HCT116 (cell line): Measurements from ENCODE around the gene ARHGEF25. TPM values are rescaled to one million over a fixed set of nuclear protein-coding genes. Genes with fewer than 3 reads are reported as not detected.

ENCODE experiments used
- ATAC-seq: fragments of 200-7000 bp; cut with Tn5 transposase; 2 replicates; pipeline ENCODE4 v1.9.1; 2020; ENCODE audit warnings: mild to moderate bottlenecking, moderate library complexity
- BruUV-seq: library from RNA; stranded (reverse); fragments of 400-500 nt; replicated peaks from 2 replicates; lab custom pipeline; 2021; lab: Mats Ljungman, UMichigan
- CTCF ChIA-PET: fragments of 300-600 bp; sonication (Branson Sonifier 250); formaldehyde crosslinking; loops from one replicate; lab custom pipeline; 2021; ENCODE audit warnings: antibody characterized with exemption; lab: Charles Lee
- POLR2A ChIA-PET: fragments of 300-600, 350-600 bp; sonication (Branson Sonifier 250); formaldehyde crosslinking; loops from one replicate; lab custom pipeline; 2021; ENCODE audit warnings: antibody characterized with exemption; lab: Charles Lee
- RAD21 ChIA-PET, 2 experiments: fragments of 300-600 bp; sonication (Branson Sonifier 250); formaldehyde crosslinking; loops; one replicate each; lab custom pipeline; 2023; ENCODE audit warnings: low total read pairs in 2 of 2; ENCODE audit not compliant: uncharacterized antibody in 2 of 2, unreplicated experiment in 2 of 2, low non-redundant PET in 1 of 2; lab: Charles Lee
- DNase-seq: peaks from one replicate; pipeline ENCODE4 v3.0.0-alpha.2; 2010; ENCODE audit warnings: low read depth, low spot score
- H2AFZ ChIP-seq: fragments of 200-600 bp; shearing (Covaris generic), sonication (generic); 2 replicates; pipeline ENCODE4 v1.6.1; 2017; ENCODE audit warnings: low read depth, mixed run types, mixed read lengths, antibody characterized with exemption, low read length; ENCODE audit not compliant: poor library complexity, severe bottlenecking
- H3K27ac ChIP-seq: 2 replicates; pipeline ENCODE4 v1.5.1; 2012; ENCODE audit warnings: low read depth, low read length
- H3K27me3 ChIP-seq: fragments of 200-600 bp; sonication (generic); 2 replicates; pipeline ENCODE4 v1.6.1; 2016; ENCODE audit warnings: mixed run types, low read length, mixed read lengths; ENCODE audit not compliant: insufficient read depth
- H3K36me3 ChIP-seq, 2 experiments: fragments of 200-500 bp in 1 of 2; fragments of 200-600 bp in 1 of 2; sonication (Bioruptor generic) in 1 of 2; sonication (generic) in 1 of 2; 2 replicates each; pipeline versions ENCODE4 v1.5.1 to v1.6.1; 2014 to 2016; ENCODE audit warnings: low read length in 2 of 2, inconsistent platforms in 1 of 2, mixed read lengths in 1 of 2, mixed run types in 1 of 2; ENCODE audit not compliant: insufficient read depth in 2 of 2, control insufficient read depth in 1 of 2
- H3K4me1 ChIP-seq, 2 experiments: fragments of 200-600 bp in 1 of 2; sonication (generic) in 1 of 2; 2 replicates each; pipeline versions ENCODE4 v1.5.1 to v1.6.1; 2012 to 2017; ENCODE audit warnings: low read length in 2 of 2, inconsistent platforms in 1 of 2, mild to moderate bottlenecking in 1 of 2, mixed read lengths in 1 of 2, mixed run types in 1 of 2, moderate library complexity in 1 of 2; ENCODE audit not compliant: insufficient read depth in 2 of 2, control insufficient read depth in 1 of 2
- H3K4me2 ChIP-seq: fragments of 200-600 bp; sonication (generic); 2 replicates; pipeline ENCODE4 v1.6.1; 2017; ENCODE audit warnings: mixed run types, low read length, mixed read lengths
- H3K4me3 ChIP-seq, 2 experiments: fragments of 200-600 bp in 1 of 2; sonication (generic) in 1 of 2; replicated peaks in 1 of 2; 2 replicates each; pipeline ENCODE4 v1.5.1; 2011 to 2016; ENCODE audit warnings: low read length in 2 of 2, control low read depth in 1 of 2, low read depth in 1 of 2, mild to moderate bottlenecking in 1 of 2, mixed read lengths in 1 of 2, mixed run types in 1 of 2
- H3K79me2 ChIP-seq: fragments of 200-600 bp; sonication (generic); 2 replicates; pipeline ENCODE4 v1.6.1; 2017; ENCODE audit warnings: mild to moderate bottlenecking, mixed run types, low read length, moderate library complexity, mixed read lengths; ENCODE audit not compliant: insufficient read depth
- H3K9ac ChIP-seq: fragments of 200-600 bp; sonication (generic); 2 replicates; pipeline ENCODE4 v1.6.1; 2016; ENCODE audit warnings: low read length, mixed read lengths
- H3K9me2 ChIP-seq: fragments of 200-600 bp; sonication (generic), shearing (Covaris generic); 2 replicates; pipeline ENCODE4 v1.6.1; 2017; ENCODE audit warnings: mixed run types, mild to moderate bottlenecking, moderate library complexity; ENCODE audit not compliant: insufficient read depth
- H3K9me3 ChIP-seq, 2 experiments: fragments of 200-500 bp in 1 of 2; fragments of 200-600 bp in 1 of 2; sonication (Bioruptor generic) in 1 of 2; sonication (generic) in 1 of 2; 2 replicates each; pipeline ENCODE4 v1.6.1; 2014 to 2017; ENCODE audit warnings: low read length in 2 of 2, mixed read lengths in 2 of 2, inconsistent platforms in 1 of 2, low read depth in 1 of 2, mild to moderate bottlenecking in 1 of 2, mixed run types in 1 of 2, moderate library complexity in 1 of 2; ENCODE audit not compliant: control insufficient read depth in 1 of 2, insufficient read depth in 1 of 2
- H4K20me1 ChIP-seq: fragments of 200-600 bp; sonication (generic), shearing (Covaris generic); 2 replicates; pipeline ENCODE4 v1.6.1; 2017; ENCODE audit warnings: mixed run types, mild to moderate bottlenecking, moderate library complexity; ENCODE audit not compliant: insufficient read depth
- EGR1 ChIP-seq: IDR thresholded peaks from 2 replicates; pipeline ENCODE4 v1.6.1; 2012; ENCODE audit warnings: low read depth
- JUND ChIP-seq: IDR thresholded peaks from 2 replicates; pipeline ENCODE4 v1.6.1; 2012
- POLR2A ChIP-seq: IDR thresholded peaks from 2 replicates; pipeline ENCODE4 v1.7.0; 2011; ENCODE audit warnings: borderline replicate concordance; ENCODE audit not compliant: insufficient read depth, insufficient read length; ENCODE audit errors: extremely low read depth
- RAD21 ChIP-seq: IDR thresholded peaks from 2 replicates; pipeline ENCODE4 v1.6.1; 2012; ENCODE audit warnings: low read depth, mild to moderate bottlenecking
- TCF7L2 ChIP-seq: IDR thresholded peaks from 2 replicates; pipeline ENCODE4 v1.7.0; 2011; ENCODE audit warnings: borderline replicate concordance, inconsistent platforms; ENCODE audit not compliant: insufficient read depth, insufficient read length; ENCODE audit errors: extremely low read depth
- ZBTB33 ChIP-seq: IDR thresholded peaks from 2 replicates; pipeline ENCODE4 v1.6.1; 2011; ENCODE audit warnings: mild to moderate bottlenecking, low read length, moderate library complexity; ENCODE audit not compliant: insufficient replicate concordance; ENCODE audit errors: extremely low read depth
- intact Hi-C: fragments of 100-400 bp; cut with micrococcal nuclease; formaldehyde crosslinking; loops from 2 replicates; pipeline ENCODE4 v1.10.0; 2022
- total RNA-seq: library from RNA; stranded (reverse); gene quantifications from one replicate; pipeline ENCODE4 v1.2.1, GENCODE V29; 2021; ENCODE audit not compliant: unreplicated experiment

The ARHGEF25 gene
- total RNA-seq, 1 experiment from 2014 or later, result 3.6 TPM

DNA sequence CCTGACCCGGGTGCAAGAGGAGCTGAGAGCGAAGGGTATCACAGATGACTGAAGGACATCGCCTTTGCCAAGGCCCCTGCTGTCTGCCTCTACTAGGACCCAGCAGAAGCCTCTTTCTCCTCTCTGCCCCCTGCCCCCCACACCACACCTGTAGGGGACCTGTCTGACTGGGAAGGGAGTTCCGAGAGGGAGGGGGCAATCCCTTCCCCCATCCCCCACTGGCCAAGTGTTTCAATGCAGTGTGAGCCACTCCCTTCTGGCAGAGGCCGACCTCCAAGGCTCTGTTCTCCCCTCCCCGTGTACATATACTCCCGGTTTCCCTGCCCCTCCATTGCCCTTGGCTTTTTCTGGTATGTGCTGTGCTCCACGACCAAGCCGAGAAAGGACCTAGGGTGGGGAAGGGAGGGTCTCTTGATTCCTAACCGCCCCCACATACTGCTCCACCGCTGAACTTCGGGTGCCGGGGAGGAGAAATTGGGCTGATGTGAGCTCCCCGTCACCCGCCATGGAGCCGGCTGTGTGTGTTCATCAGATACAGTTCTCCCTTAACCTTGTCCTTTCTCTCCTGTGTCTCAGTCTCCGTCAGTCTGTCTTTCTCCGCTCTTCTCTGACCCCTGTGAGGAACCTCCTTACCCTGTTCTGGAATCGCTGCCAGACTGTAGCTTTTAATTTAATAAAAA, 2.0 kb upstream of the ARHGEF25 start (continued):
- no peak for TF ChIP-seq POLR2A
- no peak for TF ChIP-seq RAD21
- no peak for TF ChIP-seq JUND
- TF ChIP-seq TCF7L2, result no peak
- no peak for TF ChIP-seq ZBTB33
- TF ChIP-seq, all 23 proteins: peak for 0

GRCh38 chr12:57609781-57610553, 1.3 kb upstream of the ARHGEF25 start:
- Histone ChIP-seq H3K4me1 (peaks cover 0 to 9% of the 10 kb centered on the region in 2 experiments; a peak in 1 of 4 replicates), H4K20me1 (no peaks in the 10 kb centered on the region), H3K27me3 (no peaks in the 10 kb centered on the region), H3K36me3 (no peaks in the 10 kb centered on the region), H3K9me3 (no peaks in the 10 kb centered on the region), H3K27ac (no peak overlapping the region), H3K9me2 (no peaks in the 10 kb centered on the region), H3K79me2 (no peaks in the 10 kb centered on the region), H3K9ac (no peak overlapping the region)
- DNase-seq (no peak), ATAC-seq (no peak)
- no TSS peak for BruUV-seq
- CTCF ChIA-PET, result no interaction called here
- RAD21 ChIA-PET, result no interaction called here
- no peak for TF ChIP-seq EGR1
- TF ChIP-seq, all 23 proteins: peak for 0
- H3K4me2 ChIP-seq, result no peak overlapping the region
- intact Hi-C loops, result no loop called here
- H3K4me3 ChIP-seq, result no peak overlapping the region
- POLR2A ChIA-PET, result no interaction called here
- H2AFZ ChIP-seq, result no peak overlapping the region
